Measurements from ENCODE around the gene SRSF9.

GRCh38 chr12:120466560-120467315, 2.8 kb downstream of the SRSF9 start:
- TF ChIP-seq EZH2phosphoT487 (IDR thresholded peaks at IDR 0.05; ENCODE audit: insufficient read depth, low read depth) (no peak), EZH2 (IDR thresholded peaks at IDR 0.05; ENCODE audit: insufficient read depth, poor library complexity, severe bottlenecking) (no peak)

Measured in GM23248 (cell line).